ENCODE measurements around the gene ZP4.
"Not testable (repeated sequence)": the region's sequence is repeated elsewhere in the genome, so short reads cannot be mapped to it uniquely, and the experiment has no call there.

The ZP4 gene

DNA sequence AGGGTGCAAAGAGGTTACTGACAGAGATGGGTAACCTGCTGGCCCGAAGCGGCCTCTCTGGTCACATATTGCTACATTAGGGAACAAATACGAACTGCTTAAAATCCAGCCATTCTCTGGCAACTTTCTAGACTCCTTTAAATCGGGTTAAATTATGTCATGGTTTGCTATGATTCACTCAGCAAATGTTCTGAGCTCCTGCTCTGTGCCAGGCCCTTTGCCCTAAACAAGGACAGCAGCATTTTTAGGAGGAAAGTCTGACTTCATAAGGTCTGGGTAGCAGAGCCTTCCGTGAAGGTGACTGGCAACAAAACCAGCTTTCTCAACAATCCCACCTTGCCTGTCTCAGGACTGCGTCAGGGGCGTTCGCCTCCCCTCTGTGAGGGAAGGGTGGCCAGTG is 15.4 kb downstream of the ZP4 start:
- no peak for DNase-seq (ENCODE audit: low read depth)

DNA sequence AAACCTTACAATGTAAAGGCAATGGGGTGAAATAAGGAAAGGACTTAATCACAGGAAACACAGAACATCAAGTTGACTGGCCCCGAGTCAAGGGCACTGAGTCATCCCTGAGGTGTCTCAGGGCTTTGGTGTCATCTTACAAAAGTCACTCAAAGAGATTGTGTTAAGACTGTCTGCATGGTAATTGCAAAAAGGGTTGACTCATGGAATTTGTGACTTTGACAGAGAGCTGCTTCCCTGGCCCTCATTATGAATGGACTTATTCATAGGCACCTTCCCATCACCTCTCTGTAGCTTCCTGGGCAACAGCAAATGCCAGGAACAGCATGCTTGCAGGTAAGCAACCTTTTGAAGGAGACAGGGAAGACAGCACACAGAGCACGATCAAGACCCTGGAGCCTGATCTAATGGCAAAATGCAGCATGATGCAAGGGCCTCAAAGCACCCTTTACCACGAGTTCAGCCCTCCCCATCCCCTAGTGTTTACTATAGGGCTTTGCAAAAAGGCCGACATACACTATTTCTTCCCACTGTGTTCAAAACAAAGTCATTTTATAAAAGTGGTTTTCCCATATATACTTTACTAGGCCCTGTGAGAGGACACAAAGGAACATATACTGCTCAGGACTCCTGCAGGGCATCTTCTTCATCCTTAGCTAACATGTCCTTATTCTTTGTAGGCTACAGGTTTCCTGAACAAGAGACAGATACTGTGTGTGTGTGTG is 17.1 kb downstream of the ZP4 start:
- DNase-seq (ENCODE audit: low read depth) = no peak

DNA sequence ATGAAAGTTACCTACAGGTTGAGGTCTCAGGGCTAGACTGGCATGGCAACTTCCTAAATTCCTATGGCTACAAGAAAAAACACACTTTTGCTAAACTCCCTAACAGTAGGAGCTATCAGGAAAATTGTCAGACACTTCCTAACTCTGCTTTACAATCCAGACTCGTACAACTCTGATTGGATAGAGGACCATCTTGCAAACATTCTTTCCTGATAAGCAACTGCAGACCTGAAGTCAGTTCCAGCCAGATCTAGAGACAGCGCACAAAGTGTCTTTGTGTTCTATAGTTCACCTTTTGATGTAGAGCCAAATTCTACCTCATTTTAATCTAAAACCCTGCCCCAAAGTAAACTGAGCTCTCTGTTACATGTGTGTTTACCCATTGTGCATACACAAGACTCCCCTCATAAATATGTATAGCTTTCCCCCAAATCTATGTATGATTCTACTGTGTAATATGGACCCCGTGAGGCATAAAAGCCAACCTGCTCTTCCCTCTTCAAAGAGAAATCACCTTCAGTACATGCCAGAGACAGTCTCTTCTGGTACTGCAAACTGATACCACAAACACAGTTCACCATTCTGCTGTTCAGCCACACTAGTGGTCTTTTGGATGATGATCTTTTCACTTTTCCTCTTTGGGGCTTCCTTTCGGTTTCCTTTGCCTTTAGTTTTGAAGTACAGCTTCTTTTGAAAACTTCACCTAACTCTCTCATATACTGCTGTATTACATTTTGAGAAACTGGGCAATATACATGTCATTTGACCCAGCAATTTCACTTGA is 21.7 kb downstream of the ZP4 start:
- no peak for DNase-seq (ENCODE audit: low read depth)

DNA sequence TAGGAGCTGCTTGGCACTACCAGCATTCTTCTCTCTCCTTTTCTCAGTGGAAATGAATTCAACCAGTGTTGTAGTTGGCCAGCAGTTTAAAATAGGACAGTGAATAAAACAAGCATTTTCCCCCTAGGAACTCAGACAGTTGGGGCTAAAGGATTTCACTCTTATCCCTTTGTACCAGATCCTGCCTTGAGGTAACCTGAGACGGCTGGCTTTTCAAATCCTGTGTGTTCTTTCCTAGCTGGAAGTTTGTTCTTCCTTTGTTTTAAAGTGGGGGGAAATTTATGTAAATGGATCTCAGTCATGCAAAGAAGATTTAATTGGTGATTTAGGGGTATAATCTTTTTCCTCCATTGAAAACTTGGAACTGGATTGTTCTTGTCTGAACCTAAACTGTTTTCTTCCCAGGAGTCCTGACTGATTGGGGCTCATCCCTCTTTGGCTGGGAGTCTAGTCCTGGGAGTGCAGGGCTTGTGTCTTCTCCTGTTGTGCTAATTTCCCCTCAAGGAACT is 23.3 kb downstream of the ZP4 start:
- DNase-seq (ENCODE audit: low read depth) = no peak

DNA sequence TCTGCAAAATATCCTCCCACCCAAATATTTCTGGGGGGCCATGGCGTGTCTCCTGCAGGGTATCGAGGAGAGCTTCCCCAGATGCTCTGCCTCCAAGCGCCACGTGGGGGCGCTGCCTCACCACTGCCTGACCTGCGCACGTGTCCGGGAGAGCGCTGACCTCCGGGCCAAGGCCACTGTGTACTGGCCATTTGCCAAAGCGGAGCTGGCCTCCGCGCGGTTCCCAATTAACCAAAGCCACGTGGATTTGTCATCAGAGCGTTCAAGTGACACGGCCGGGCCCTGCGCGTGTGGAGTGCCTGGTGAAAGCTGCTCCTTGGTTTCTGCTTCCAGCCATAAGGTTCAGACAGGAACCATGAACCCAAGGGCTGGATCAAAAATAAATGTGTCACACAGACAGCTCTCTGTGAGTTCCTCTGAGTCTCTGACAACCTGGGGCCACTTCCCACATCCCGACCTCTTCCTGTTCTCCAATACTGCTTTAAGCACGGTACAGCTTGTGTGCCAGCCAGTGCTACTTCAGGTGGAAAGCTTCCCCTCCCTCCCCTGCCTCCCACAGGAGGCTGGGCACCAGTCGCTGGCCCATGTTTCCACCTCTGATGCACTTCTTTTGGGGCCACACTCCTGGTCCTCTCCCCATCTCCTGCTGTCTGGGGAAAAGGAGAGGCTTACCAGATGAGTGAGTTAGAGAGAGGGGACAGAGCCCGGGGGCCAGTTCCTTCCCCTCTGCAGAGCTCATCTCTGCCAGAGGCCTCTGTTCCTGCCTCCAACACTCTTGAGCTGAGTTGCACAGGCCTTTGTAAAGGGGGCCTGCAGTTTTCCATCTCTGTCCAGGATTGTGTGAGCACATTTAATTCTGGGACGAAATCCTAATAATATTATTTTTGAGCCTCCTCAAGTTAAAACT is 26.1 kb downstream of the ZP4 start:
- DNase-seq (ENCODE audit: low read depth) = no peak

DNA sequence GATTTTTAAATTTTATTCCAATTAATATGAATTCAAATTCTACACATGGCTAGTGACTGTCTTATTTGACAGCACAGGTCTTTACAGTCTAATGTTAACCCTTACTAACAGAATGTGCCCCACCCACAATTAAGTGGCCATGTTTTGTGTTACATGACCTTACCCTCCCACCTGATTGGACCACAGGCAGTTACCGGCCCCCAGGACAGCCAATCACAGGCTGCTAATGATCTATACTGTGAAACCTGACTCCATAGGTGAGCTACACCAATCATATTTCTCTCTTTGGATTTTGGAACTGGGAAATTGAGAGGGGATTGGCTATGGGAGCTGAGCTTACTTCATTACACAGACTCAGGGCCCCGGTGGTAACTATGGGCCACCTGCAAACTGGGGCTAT is 27.5 kb downstream of the ZP4 start:
- no peak for DNase-seq (ENCODE audit: low read depth)

DNA sequence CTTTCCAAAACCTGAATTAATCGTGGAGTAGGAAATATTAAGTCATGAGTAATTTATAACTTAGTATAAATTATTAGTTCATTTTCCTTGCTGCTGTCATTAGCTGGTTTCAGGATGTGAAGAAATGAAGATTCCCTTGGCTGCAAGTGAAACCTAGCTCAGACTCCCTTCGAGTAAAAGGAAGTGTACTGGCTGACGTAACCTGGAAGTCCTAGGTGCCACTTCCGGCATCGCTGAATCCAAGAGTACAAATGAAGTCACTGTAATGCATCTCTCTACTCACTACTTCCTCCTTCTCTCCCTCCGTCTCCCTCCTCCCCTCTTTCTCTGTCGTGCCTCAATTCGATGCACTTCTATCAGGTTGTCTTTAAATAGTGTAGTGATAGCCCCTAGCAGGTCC is 28.8 kb downstream of the ZP4 start:
- DNase-seq (ENCODE audit: low read depth) = no peak

DNA sequence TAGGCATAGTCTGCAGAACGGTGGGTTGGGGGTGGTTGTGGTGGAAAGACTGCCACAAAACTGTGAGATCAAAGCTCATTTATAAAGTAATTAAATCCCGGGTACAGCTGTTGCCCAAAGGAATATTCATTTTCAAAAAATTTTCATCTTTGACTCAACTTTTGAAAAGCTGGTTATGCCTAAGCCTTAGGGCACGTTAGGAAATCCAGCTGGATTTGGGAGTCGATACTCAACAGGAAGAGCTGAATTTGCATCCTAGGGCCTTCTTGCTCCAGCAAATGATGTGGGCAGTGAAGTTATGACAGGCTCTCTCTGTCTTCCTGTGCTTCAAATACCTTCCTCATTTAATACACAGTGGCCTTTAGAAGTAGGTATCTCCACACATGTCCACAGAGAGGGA is 31.7 kb downstream of the ZP4 start:
- no peak for DNase-seq (ENCODE audit: low read depth)

DNA sequence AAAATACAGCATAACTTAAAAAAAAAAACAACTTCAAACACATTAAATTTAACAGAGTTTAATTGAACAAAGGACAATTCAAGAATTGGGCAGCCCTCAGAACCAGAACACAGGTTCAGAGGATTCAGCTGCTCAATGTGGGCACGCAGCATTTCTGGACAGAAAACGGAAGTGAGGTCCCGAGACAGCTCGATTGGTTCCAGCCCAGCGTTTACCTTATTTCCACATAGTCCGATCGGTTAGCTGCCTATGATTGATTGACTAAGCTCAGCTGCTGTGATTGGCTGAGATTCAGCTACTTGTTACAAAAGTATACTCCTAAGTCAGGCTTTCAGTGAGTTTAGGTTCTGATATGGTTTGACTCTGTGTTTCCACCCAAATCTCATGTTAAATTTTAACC is 33.3 kb downstream of the ZP4 start:
- DNase-seq (ENCODE audit: low read depth) = no peak

DNA sequence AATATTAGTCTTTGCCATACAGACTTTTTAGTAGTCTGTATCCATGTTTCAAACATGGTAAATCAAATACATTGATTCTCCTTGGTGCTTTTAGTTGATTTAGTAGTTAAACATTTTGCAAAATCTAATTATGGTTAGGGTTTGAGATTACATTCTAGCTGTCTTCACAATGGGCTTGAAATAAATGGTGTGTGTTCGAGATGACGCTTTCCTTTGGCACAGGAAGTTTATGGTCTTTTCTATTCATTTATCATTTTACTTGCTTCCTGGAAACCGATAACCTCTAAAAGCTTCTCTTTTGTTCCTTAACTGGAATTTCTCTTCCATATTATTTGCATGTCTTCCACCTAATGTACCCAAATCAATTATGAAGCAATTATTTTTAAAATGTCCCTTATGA is 38.4 kb downstream of the ZP4 start:
- no peak for DNase-seq (ENCODE audit: low read depth)

DNA sequence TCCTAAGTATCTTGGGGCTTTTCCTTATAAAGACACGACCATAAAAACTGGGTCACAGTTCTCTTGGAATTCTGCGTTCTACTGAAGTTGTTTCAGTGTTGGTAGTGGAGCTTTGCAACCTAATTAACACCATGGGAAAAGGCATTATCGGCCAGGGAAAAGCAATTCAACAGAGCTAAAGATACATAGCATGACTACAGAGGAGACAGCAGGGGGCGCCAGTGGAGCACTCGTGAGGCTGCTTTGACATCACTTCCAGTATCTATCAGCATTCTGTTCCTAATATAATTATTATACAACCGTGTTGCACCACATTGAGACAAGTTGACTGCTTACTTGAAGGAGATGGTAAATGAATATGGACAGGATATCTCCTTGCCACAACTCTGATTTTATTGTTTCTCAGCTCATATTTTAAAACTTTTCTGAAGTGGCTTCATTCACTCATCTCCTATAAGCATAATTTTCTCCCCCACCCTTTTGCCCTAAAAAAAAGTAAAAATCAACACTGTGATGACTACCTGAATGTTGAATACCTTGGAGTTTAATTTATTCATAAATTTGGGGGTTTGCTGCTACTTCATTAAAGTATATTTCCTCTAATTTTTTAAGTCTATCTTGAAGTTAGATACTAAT is 39.4 kb downstream of the ZP4 start:
- DNase-seq (ENCODE audit: low read depth) = no peak

DNA sequence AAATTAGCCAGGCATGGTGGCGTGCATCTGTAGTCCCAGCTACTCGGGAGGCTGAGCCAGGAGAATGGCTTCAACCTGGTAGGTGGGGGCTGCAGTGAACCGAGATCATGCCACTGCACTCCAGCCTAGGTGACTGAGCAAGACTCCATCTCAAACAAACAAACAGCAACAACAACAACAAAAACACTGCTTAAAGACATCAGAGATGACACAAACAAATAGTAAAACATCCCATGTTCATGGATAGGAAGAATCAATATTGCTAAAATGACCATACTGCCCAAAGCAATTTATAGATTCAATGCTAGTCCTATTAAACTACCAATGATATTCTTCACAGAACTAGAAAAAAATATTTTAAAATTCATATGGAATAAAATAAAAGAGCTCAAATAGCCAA is 47.2 kb downstream of the ZP4 start:
- DNase-seq (ENCODE audit: low read depth) = not testable (repeated sequence)

DNA sequence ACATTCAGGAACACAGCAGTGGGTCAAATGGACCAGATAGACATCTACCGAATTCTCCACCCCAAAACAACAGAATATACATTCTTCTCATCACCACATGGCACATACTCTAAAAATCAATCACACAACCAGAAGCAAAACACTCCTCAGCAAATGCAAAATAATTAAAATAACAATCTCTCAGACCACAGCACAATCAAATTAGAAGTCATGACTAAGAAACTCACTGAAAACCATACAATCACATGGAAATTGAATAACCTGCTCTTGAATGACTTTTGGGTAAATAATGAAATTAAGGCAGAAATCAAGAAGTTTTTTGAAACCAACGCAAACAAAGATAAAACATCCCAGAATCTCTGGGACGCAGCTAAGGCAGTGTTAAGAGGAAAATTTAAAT is 49.2 kb downstream of the ZP4 start:
- DNase-seq (ENCODE audit: low read depth) = no peak

DNA sequence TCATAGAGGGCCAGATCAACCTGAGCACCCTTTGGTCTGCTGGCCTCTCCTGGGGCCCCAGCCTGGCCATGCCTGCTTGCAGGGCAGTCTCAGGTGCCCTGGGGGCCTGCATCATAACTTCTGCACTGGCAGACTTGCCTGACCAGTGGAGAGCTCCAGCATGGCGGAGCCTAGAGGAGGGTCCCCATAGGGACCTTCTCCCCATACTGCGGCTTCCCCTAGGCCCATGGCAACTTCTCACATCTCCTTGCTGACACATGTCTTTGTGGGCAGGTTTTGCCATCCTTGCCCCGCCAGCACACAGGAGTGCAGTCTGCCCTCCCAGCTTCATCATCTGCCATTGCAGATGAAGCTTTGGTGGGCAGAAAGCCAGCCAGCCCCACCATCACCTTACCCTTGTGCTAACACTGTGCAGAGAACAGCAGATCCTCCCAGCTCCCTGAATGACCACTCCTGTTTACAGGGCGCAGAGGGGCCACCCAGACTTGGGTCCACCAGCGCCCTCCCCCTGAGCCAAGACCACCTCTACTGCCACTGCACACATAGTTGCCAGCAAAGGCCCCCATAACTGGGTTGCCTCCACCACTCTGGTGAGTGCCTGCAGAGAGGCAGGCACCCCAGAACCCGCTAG is 51.7 kb downstream of the ZP4 start:
- DNase-seq (ENCODE audit: low read depth) = no peak

DNA sequence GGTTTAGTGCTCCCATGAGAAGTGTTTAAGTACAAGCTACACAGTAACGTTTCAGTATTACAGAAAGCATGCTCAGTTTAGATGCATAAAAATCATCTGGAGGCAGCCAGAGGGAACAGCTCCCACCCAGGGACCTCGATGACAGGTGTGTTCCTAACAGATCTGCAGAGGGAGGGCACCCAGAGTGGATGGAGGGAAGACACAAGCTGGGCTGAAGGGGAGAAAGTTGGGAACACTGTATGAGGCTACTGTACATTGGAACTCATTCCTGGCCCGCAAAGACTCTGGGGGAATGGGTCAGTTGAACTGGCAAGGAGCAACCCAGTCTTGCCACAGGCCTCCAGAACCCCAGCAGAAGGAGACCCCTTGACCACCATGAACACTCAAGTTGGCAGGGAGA is 52.4 kb downstream of the ZP4 start:
- no peak for DNase-seq (ENCODE audit: low read depth)

DNA sequence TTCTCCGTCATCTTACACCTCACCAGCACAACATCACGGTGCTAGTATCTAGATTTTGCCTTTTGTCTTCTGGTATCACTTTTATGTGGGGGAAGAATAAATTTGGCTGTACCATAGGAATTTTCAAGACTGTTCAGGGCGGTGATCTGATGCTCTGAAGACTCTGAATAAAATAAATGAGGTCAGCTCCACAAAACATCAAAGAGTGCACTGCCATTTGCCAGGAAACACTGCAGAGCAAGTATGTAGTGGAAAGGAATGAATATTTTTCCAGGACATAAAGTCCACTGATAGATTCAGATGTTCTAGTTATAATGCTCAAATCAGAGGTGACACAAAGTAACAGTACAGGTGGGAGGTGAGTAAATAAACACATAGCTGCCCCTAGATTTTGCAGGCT is 56.3 kb downstream of the ZP4 start:
- no peak for DNase-seq (ENCODE audit: low read depth)

DNA sequence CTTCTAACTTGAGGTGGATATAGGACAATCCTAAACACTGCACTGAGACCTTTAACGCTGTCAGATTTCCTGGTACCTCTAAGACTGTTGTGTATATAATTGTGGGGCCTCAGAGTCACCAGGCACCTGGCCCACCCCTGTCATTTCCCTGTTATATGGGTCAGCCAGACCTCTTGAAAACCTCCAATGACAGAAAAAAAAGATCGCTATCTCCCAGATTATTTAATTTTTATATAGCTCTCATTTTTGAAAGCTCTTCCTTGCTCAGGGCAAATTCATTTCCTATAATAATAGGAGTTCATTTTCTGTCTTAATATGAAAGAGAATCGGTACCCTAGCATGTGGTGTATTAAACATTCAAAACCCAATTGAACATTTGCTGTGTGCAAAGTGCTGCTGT is 56.7 kb downstream of the ZP4 start:
- DNase-seq (ENCODE audit: low read depth) = no peak

DNA sequence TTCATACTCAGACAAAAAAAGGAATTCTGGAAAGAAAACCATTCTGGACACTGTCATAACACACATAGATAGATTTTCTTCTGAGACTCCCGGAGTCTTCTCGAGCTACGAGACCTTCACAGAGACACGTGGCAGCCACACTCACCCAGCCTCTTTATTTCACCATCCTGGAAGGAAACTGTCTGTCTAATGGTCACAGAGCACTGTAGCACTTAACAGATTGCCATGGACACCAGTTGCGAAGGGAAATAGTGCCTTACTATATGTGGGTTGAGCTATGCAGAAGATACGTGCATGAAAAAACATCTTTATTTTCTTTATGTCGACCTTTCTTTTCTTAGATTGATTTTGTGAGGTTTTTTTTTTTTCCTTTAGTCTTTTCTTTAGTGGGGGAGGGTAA is 57.9 kb downstream of the ZP4 start:
- DNase-seq (ENCODE audit: low read depth) = no peak
